22Rv1 (cell line): ENCODE results near the gene GCLM.

ENCODE experiments used
- H3K27ac ChIP-seq: fragments of 450-650 bp; 2 replicates; pipeline ENCODE4 v1.5.1; 2017
- CTCF ChIP-seq: fragments of 450-650 bp; IDR thresholded peaks from 2 replicates; pipeline ENCODE4 v1.5.1; 2017; ENCODE audit warnings: mild to moderate bottlenecking
- ZFX ChIP-seq: fragments of 450-650 bp; IDR thresholded peaks from 2 replicates; pipeline ENCODE4 v1.6.1; 2017; ENCODE audit warnings: antibody characterized with exemption, borderline replicate concordance

The GCLM gene

GRCh38 chr1:93906480-93906879 lies 2.8 kb downstream of the GCLM start:
- H3K27ac ChIP-seq, result peak overlapping the region; percentile 21; the same call in 1 of the 2 replicates
- TF ChIP-seq ZFX (no peak), CTCF (no peak)

- H3K27ac ChIP-seq, result no peak overlapping the region
- TF ChIP-seq ZFX (no peak), CTCF (no peak)
Observed at GRCh38 chr1:93905734-93906133, 3.5 kb downstream of the GCLM start.

- TF ChIP-seq ZFX (no peak), CTCF (no peak)
- H3K27ac ChIP-seq, result no peak overlapping the region
Observed at GRCh38 chr1:93905051-93905450, 4.2 kb downstream of the GCLM start.

- TF ChIP-seq ZFX, result no peak
- TF ChIP-seq CTCF, result no peak
- no peak overlapping the region for H3K27ac ChIP-seq
Observed at GRCh38 chr1:93904228-93904627, 5.0 kb downstream of the GCLM start.

GRCh38 chr1:93900723-93901504 lies 8.3 kb downstream of the GCLM start:
- TF ChIP-seq CTCF (no peak), ZFX (no peak)
- no peak overlapping the region for H3K27ac ChIP-seq

GRCh38 chr1:93899543-93900207 lies 9.6 kb downstream of the GCLM start:
- no peak for TF ChIP-seq ZFX
- no peak for TF ChIP-seq CTCF
- H3K27ac ChIP-seq, result no peak overlapping the region

GRCh38 chr1:93888900-93889299 lies 20.3 kb downstream of the GCLM start:
- no peak for TF ChIP-seq ZFX
- no peak for TF ChIP-seq CTCF
- no peak overlapping the region for H3K27ac ChIP-seq
